K562 (cell line): ENCODE measurements around the gene C14orf39. TPM values are rescaled to one million over a fixed set of nuclear protein-coding genes. Genes with fewer than 3 reads are reported as not detected.
A peak's percentile ranks its signal among the peaks of the same experiment; 100 is the strongest.

Experiments
- ATAC-seq: fragments of 200-7000 bp; cut with Tn5 transposase; 3 replicates; pipeline ENCODE4 v1.9.1; 2020; ENCODE audit warnings: moderate library complexity
- BruUV-seq: library from RNA; stranded (reverse); fragments of 400-500 nt; replicated peaks from 2 replicates; lab custom pipeline; 2021; lab: Mats Ljungman, UMichigan
- CTCF ChIA-PET: fragments of 300-600 bp; formaldehyde crosslinking; extraction: SDS; loops from one replicate; lab custom pipeline; 2021; ENCODE audit warnings: low intra/inter-chr PET ratio; lab: Yijun Ruan, JAX
- POLR2A ChIA-PET: fragments of 300-600, 350-650 bp; sonication (Branson Sonifier 250); formaldehyde crosslinking; extraction: SDS; loops from one replicate; lab custom pipeline; 2021; ENCODE audit warnings: antibody characterized with exemption, inconsistent platforms; lab: Yijun Ruan, JAX
- DNase-seq, 4 experiments: peaks; one replicate each; pipeline versions ENCODE4 v3.0.0 to v3.0.0-alpha.2; 2011 to 2018; ENCODE audit warnings: low spot score in 3 of 4, mixed read lengths in 3 of 4; ENCODE audit errors: extremely low read depth in 1 of 4
- FAIRE-seq: peaks from 2 replicates; lab custom pipeline; 2011; peaks lifted over from hg19 to GRCh38; lab: Jason Lieb, UNC
- H2AFZ ChIP-seq: 2 replicates; pipeline ENCODE4 v1.6.0; 2011; ENCODE audit warnings: low read depth, low read length, control low read depth, inconsistent platforms
- H3K27ac ChIP-seq: fragments of 200-600 bp; 3 replicates; pipeline ENCODE4 v1.8.0; 2011; ENCODE audit warnings: low read depth, mild to moderate bottlenecking, control low read depth, inconsistent platforms, low read length, moderate library complexity, mixed read lengths; ENCODE audit errors: extremely low read depth
- H3K27me3 ChIP-seq, 2 experiments: fragments of 300-600 bp in 1 of 2; 2 replicates in 1 of 2; 3 replicates in 1 of 2; pipeline versions ENCODE4 v1.6.0 to v1.8.0; 2011; ENCODE audit warnings: inconsistent platforms in 2 of 2, low read length in 2 of 2, mild to moderate bottlenecking in 1 of 2, mixed read lengths in 1 of 2, moderate library complexity in 1 of 2; ENCODE audit not compliant: control insufficient read depth in 2 of 2, insufficient read depth in 2 of 2
- H3K36me3 ChIP-seq: fragments of 300-600 bp; 3 replicates; pipeline ENCODE4 v1.8.0; 2011; ENCODE audit warnings: mild to moderate bottlenecking, low read length, inconsistent platforms; ENCODE audit not compliant: control insufficient read depth, insufficient read depth
- H3K4me1 ChIP-seq, 2 experiments: fragments of 200-600 bp in 1 of 2; replicated peaks in 1 of 2; 2 replicates in 1 of 2; 3 replicates in 1 of 2; pipeline versions ENCODE4 v1.5.1 to v1.8.0; 2011; ENCODE audit warnings: inconsistent platforms in 2 of 2, low read length in 2 of 2, mild to moderate bottlenecking in 1 of 2, mixed read lengths in 1 of 2, moderate library complexity in 1 of 2; ENCODE audit not compliant: control insufficient read depth in 2 of 2, insufficient read depth in 2 of 2
- H3K4me2 ChIP-seq: 2 replicates; pipeline ENCODE4 v1.6.1; 2011; ENCODE audit warnings: low read length, control low read depth, inconsistent platforms, mixed read lengths; ENCODE audit not compliant: insufficient read depth
- H3K4me3 ChIP-seq: fragments of 200-600 bp; sonication (generic), shearing (Covaris generic); 2 replicates; pipeline ENCODE4 v1.5.1; 2016; ENCODE audit warnings: control low read depth, inconsistent platforms
- H3K79me2 ChIP-seq: fragments of 200-600 bp; 3 replicates; pipeline ENCODE4 v1.8.0; 2011; ENCODE audit warnings: low read length, inconsistent platforms; ENCODE audit not compliant: control insufficient read depth, insufficient read depth
- H3K9ac ChIP-seq, 2 experiments: 2 replicates each; pipeline versions ENCODE4 v1.6.0 to v1.6.1; 2011; ENCODE audit warnings: low read depth in 2 of 2, low read length in 2 of 2, control low read depth in 1 of 2, inconsistent platforms in 1 of 2, mild to moderate bottlenecking in 1 of 2, mixed read lengths in 1 of 2; ENCODE audit not compliant: insufficient read depth in 1 of 2
- H3K9me1 ChIP-seq: one replicate; pipeline ENCODE4 v1.6.0; 2011; ENCODE audit warnings: inconsistent platforms, mild to moderate bottlenecking, low read length, moderate library complexity; ENCODE audit not compliant: control insufficient read depth, insufficient read depth
- H3K9me3 ChIP-seq: replicated peaks from 2 replicates; pipeline ENCODE4 v1.5.1; 2011; ENCODE audit warnings: low read depth, low read length, inconsistent platforms; ENCODE audit not compliant: control insufficient read depth, insufficient read depth
- H4K20me1 ChIP-seq: replicated peaks from 2 replicates; pipeline ENCODE4 v1.6.1; 2011; ENCODE audit warnings: low read length, inconsistent platforms, mixed read lengths; ENCODE audit not compliant: control insufficient read depth, insufficient read depth
- CEBPG ChIP-seq, 3 experiments: fragments of 200-800 bp in 1 of 3; sonication (Bioruptor generic) in 1 of 3; sonication (generic) in 1 of 3; formaldehyde crosslinking in 1 of 3; IDR thresholded peaks in 2 of 3; conservative IDR thresholded peaks in 1 of 3; 2 replicates each; pipeline versions ENCODE4 v1.6.1 to v1.8.0; 2016 to 2022; ENCODE audit warnings: missing compliant biosample characterization in 2 of 3, missing genetic modification characterization in 2 of 3, mild to moderate bottlenecking in 1 of 3, missing genetic modification reagents in 1 of 3
- ETV1 ChIP-seq: fragments of 450-650 bp; conservative IDR thresholded peaks from 2 replicates; pipeline ENCODE4 v1.6.1; 2016; ENCODE audit warnings: missing genetic modification characterization, control low read depth, low read depth, missing compliant biosample characterization
- FUS ChIP-seq: fragments of 200-400 bp; formaldehyde crosslinking; optimal IDR thresholded peaks from 2 replicates; pipeline ENCODE3; 2017; ENCODE audit warnings: low read depth, low read length
- HEY1 ChIP-seq: fragments of 250-450 bp; sonication (Bioruptor Pico); IDR thresholded peaks from 2 replicates; pipeline ENCODE4 v1.5.0; 2020; ENCODE audit warnings: mild to moderate bottlenecking, moderate library complexity, borderline replicate concordance
- NR2F6 ChIP-seq: fragments of 450-650 bp; formaldehyde crosslinking; IDR thresholded peaks from 2 replicates; pipeline ENCODE4 v1.4.0; 2020; ENCODE audit warnings: mild to moderate bottlenecking
- PKNOX1 ChIP-seq: fragments of 450-650 bp; IDR thresholded peaks from 2 replicates; pipeline ENCODE4 v1.6.1; 2016
- PML ChIP-seq: IDR thresholded peaks from 2 replicates; pipeline ENCODE4 v1.6.1; 2012; ENCODE audit warnings: low read length, inconsistent platforms
- POLR2AphosphoS5 ChIP-seq: IDR thresholded peaks from 2 replicates; pipeline ENCODE4 v1.6.1; 2011; ENCODE audit warnings: mild to moderate bottlenecking, low read depth, low read length, moderate library complexity; ENCODE audit not compliant: control insufficient read depth, insufficient read depth
- POU5F1 ChIP-seq: fragments of 150-350 bp; IDR thresholded peaks from 2 replicates; pipeline ENCODE4 v1.6.1; 2014; ENCODE audit warnings: borderline replicate concordance, low read length, low read depth, mild to moderate bottlenecking; ENCODE audit not compliant: partially characterized antibody
- PTTG1 ChIP-seq: fragments of 450-650 bp; IDR thresholded peaks from 2 replicates; pipeline ENCODE4 v1.6.1; 2016; ENCODE audit warnings: low read depth, mild to moderate bottlenecking, missing genetic modification characterization, missing compliant biosample characterization
- RAD21 ChIP-seq, 2 experiments: fragments of 250-450 bp in 1 of 2; fragments of 450-650 bp in 1 of 2; sonication (Bioruptor Pico) in 1 of 2; formaldehyde crosslinking in 1 of 2; IDR thresholded peaks in 1 of 2; conservative IDR thresholded peaks in 1 of 2; 2 replicates each; pipeline versions ENCODE4 v1.4.0 to v1.8.0; 2020 to 2022; ENCODE audit warnings: mild to moderate bottlenecking in 2 of 2, moderate library complexity in 1 of 2
- RAD51 ChIP-seq: fragments of 450-650 bp; IDR thresholded peaks from 2 replicates; pipeline ENCODE4 v1.7.1; 2016; ENCODE audit warnings: low read depth, mild to moderate bottlenecking, borderline replicate concordance
- SAP30 ChIP-seq: fragments of 200-600 bp; sonication (generic); IDR thresholded peaks from 2 replicates; pipeline ENCODE4 v1.6.1; 2012; ENCODE audit warnings: borderline replicate concordance, low read depth, mild to moderate bottlenecking, moderate library complexity, low read length, control low read depth, inconsistent platforms; ENCODE audit not compliant: insufficient read depth, poor library complexity, severe bottlenecking
- TEAD2 ChIP-seq: fragments of 450-650 bp; IDR thresholded peaks from 2 replicates; pipeline ENCODE4 v1.6.1; 2016; ENCODE audit warnings: missing genetic modification characterization, control low read depth, missing compliant biosample characterization
- TRIM28 ChIP-seq: fragments of 450-650 bp; IDR thresholded peaks from 2 replicates; pipeline ENCODE4 v1.6.1; 2017
- ZBTB49 ChIP-seq: sonication (generic); formaldehyde crosslinking; IDR thresholded peaks from 2 replicates; pipeline ENCODE4 v1.8.0; 2022; ENCODE audit warnings: missing genetic modification reagents, mild to moderate bottlenecking, borderline replicate concordance
- ZC3H4 ChIP-seq: sonication (generic); formaldehyde crosslinking; IDR thresholded peaks from 2 replicates; pipeline ENCODE4 v1.9.0; 2021; ENCODE audit warnings: missing genetic modification reagents, borderline replicate concordance
- ZNF239 ChIP-seq: fragments of 250-450 bp; sonication (Bioruptor Pico); IDR thresholded peaks from 2 replicates; pipeline ENCODE4 v1.4.0; 2020; ENCODE audit warnings: mild to moderate bottlenecking
- ZNF696 ChIP-seq: fragments of 250-450 bp; sonication (Bioruptor Pico); conservative IDR thresholded peaks from 2 replicates; pipeline ENCODE4 v1.4.0; 2020; ENCODE audit warnings: mild to moderate bottlenecking, moderate library complexity
- WGBS: fragments of 100-300 bp; shearing (Covaris generic); methylation state at CpG from one replicate; pipeline ENCODE4 v1.1.6; 2016; ENCODE audit warnings: low coverage, mixed read lengths; ENCODE audit not compliant: insufficient coverage; ENCODE audit errors: missing lambda C conversion rate; 5-methylcytosine and 5-hydroxymethylcytosine counted together
- in situ Hi-C: fragments of 300-500 bp; cut with MboI; formaldehyde crosslinking; loops from 4 replicates; pipeline ENCODE4 v1.15.0; 2018; ENCODE audit warnings: inconsistent platforms, mixed read lengths
- intact Hi-C: fragments of 100-400 bp; cut with micrococcal nuclease; formaldehyde crosslinking; loops from 2 replicates; pipeline ENCODE4 v1.14.2; 2022
- polyA plus RNA-seq, 8 experiments: library from polyadenylated mRNA; depleted of rRNA in 4 of 8; stranded (reverse) in 5 of 8; unstranded in 3 of 8; fragments of >200 nt; fragmentation: Nextera tagmentation in 2 of 8; fragmentation: Illumina TruSeq in 1 of 8; extraction: Ambion mirVana in 2 of 8; extraction: Trizol in 1 of 8; gene quantifications; 2 replicates each; pipeline versions ENCODE4 v1.2.1 to v1.2.3, GENCODE V29; 2011 to 2014; ENCODE audit warnings: inconsistent platforms in 1 of 8, missing spikeins in 1 of 8
- total RNA-seq, 7 experiments: library from RNA; depleted of rRNA in 6 of 7; stranded (reverse); fragments of >200 nt in 6 of 7; fragmentation: Illumina TruSeq in 2 of 7; extraction: Trizol in 2 of 7; gene quantifications; 2 replicates each; pipeline versions ENCODE4 v1.2.1 to v1.2.3, GENCODE V29; 2011 to 2021; ENCODE audit warnings: low replicate concordance in 1 of 7

The C14orf39 gene
- total and polyA plus RNA-seq, 9 of the 15 experiments (the other 6 are each of a cell fraction or from before 2014, with no cell fraction given), result 0.54 to 6.7 (median 1.4) TPM

- H3K9me3 ChIP-seq, result peaks cover 1% of the 10 kb centered on the region; the same call in 1 of the 2 replicates
- H3K79me2 ChIP-seq, result no peaks in the 10 kb centered on the region
- TSS peak; percentile 76 for BruUV-seq
- CTCF ChIA-PET, result no interaction called here
- POLR2A ChIA-PET, result no interaction called here
- FAIRE-seq (no peak), ATAC-seq (peak; percentile 55), DNase-seq (peak in 3 of 4 experiments; percentile 8 to 15 (median 10))
- peak overlapping the region; percentile 87 for H3K27ac ChIP-seq
- H3K36me3 ChIP-seq, result no peaks in the 10 kb centered on the region
- H4K20me1 ChIP-seq, result no peaks in the 10 kb centered on the region
- no peaks in the 10 kb centered on the region for H3K27me3 ChIP-seq
- in situ Hi-C loops, result no loop called here
- peak overlapping the region; percentile 82 to 92 for H3K9ac ChIP-seq
- WGBS, result 2% methylated on average over 25 of the region's 25 CpGs
- H3K9me1 ChIP-seq, result no peaks in the 10 kb centered on the region
- H2AFZ ChIP-seq, result peak overlapping the region; percentile 97
- intact Hi-C loops, result loop anchor here (5.0 to 10.0 kb wide), 3 partner anchors 153 to 288 kb away; no protein-coding TSS in a partner anchor
- peaks cover 0 to 7% of the 10 kb centered on the region in 2 experiments; a peak in 3 of 5 replicates for H3K4me1 ChIP-seq
- H3K4me2 ChIP-seq, result peak overlapping the region; percentile 74
- peak overlapping the region; percentile 45 for H3K4me3 ChIP-seq
- TF ChIP-seq TEAD2 (tag) (no peak), ZNF696 (no peak), PTTG1 (tag) (no peak), RAD21 (CRISPR knock-in tag; conservative IDR thresholded peaks at IDR 0.05 in 1 of 2, IDR thresholded peaks at IDR 0.05 in 1 of 2) (no peak), PKNOX1 (0 out of 2 replicates have a peak, but pooled peaks have one; percentile 16), ETV1 (0 out of 2 replicates have a peak, but pooled peaks have one; percentile 24), TRIM28 (no peak), PML (no peak), SAP30 (peak; percentile 4), FUS (no peak), POLR2AphosphoS5 (no peak), HEY1 (CRISPR knock-in tag) (no peak), ZNF239 (CRISPR knock-in tag) (peak; percentile 50; the same call in 1 of the 2 replicates), RAD51 (no peak), ZBTB49 (CRISPR knock-in tag) (no peak), CEBPG (CRISPR knock-in tag; IDR thresholded peaks at IDR 0.05) (no peak), CEBPG (tag; conservative IDR thresholded peaks at IDR 0.05 in 1 of 2, IDR thresholded peaks at IDR 0.05 in 1 of 2) (peak in 1 of 2 experiments; percentile 23; a peak in 1 of 4 replicates), NR2F6 (CRISPR knock-in tag) (no peak), ZC3H4 (CRISPR knock-in tag) (no peak), POU5F1 (no peak)
These were observed 736 bp downstream of the C14orf39 start for GRCh38 chr14:60485057-60485597.
